ENCODE data around the gene MAN1C1. TPM values are rescaled to one million over a fixed set of nuclear protein-coding genes. Genes with fewer than 3 reads are reported as not detected.

Gene MAN1C1
- total and polyA plus RNA-seq, 8 donors: 4.3 to 33.9 (median 6.1) TPM

- Histone ChIP-seq H3K9me3 (no peaks in the 10 kb centered on the region), H3K4me1 (peaks cover 0 to 34% (median 15%) of the 10 kb centered on the region in 4 donors), H3K36me3 (no peaks in the 10 kb centered on the region), H3K4me3 (no peak overlapping the region), H3K27ac (no peak overlapping the region), H3K27me3 (no peaks in the 10 kb centered on the region)
- TF ChIP-seq CTCF (IDR thresholded peaks at IDR 0.05) (no peak), POLR2A (IDR thresholded peaks at IDR 0.05) (no peak)
- intact Hi-C loops (cut with DNase I; ENCODE audit: low total_unique reads): no loop called here
- DNase-seq: no peak
- 92 to 99% (median 93%) methylated on average over 5 of the region's 5 CpGs for WGBS, 5 donors
Measured at GRCh38 chr1:25715888-25716287, 99.3 kb downstream of the MAN1C1 start.

- no peaks in the 10 kb centered on the region for H3K36me3 ChIP-seq
- no peaks in the 10 kb centered on the region for H3K9me3 ChIP-seq
- peaks cover 0 to 29% (median 13%) of the 10 kb centered on the region in 4 donors for H3K4me1 ChIP-seq
- no peak overlapping the region for H3K27ac ChIP-seq
- no peak overlapping the region for H3K4me3 ChIP-seq
- TF ChIP-seq POLR2A (IDR thresholded peaks at IDR 0.05) (no peak), CTCF (IDR thresholded peaks at IDR 0.05) (no peak), EP300 (IDR thresholded peaks at IDR 0.05) (no peak), POLR2AphosphoS5 (IDR thresholded peaks at IDR 0.05) (no peak)
- intact Hi-C loops (cut with DNase I; ENCODE audit: low total_unique reads): no loop called here
- no peak for DNase-seq
- H3K27me3 ChIP-seq: no peaks in the 10 kb centered on the region
- 87 to 95% (median 94%) methylated on average over 5 of the region's 5 CpGs for WGBS, 5 donors
Measured at GRCh38 chr1:25716320-25716719, 99.7 kb downstream of the MAN1C1 start.

GRCh38 chr1:25718732-25719131 is 102.1 kb downstream of the MAN1C1 start:
- H3K4me3 ChIP-seq: no peak overlapping the region
- TF ChIP-seq EP300 (IDR thresholded peaks at IDR 0.05) (no peak), POLR2A (IDR thresholded peaks at IDR 0.05) (no peak), POLR2AphosphoS5 (IDR thresholded peaks at IDR 0.05) (no peak), CTCF (IDR thresholded peaks at IDR 0.05) (no peak)
- DNase-seq: no peak
- H3K27me3 ChIP-seq: no peaks in the 10 kb centered on the region
- no peaks in the 10 kb centered on the region for H3K9me3 ChIP-seq
- no peaks in the 10 kb centered on the region for H3K36me3 ChIP-seq
- WGBS, 5 donors: 94 to 100% (median 98%) methylated on average over 2 of the region's 2 CpGs
- no peak overlapping the region for H3K27ac ChIP-seq
- H3K4me1 ChIP-seq: peaks cover 0 to 13% (median 5%) of the 10 kb centered on the region in 4 donors
- intact Hi-C loops (cut with DNase I; ENCODE audit: low total_unique reads): no loop called here

GRCh38 chr1:25720624-25721023 is 104.0 kb downstream of the MAN1C1 start:
- no peak overlapping the region for H3K27ac ChIP-seq
- no peaks in the 10 kb centered on the region for H3K36me3 ChIP-seq
- no peak for TF ChIP-seq EP300 (IDR thresholded peaks at IDR 0.05)
- TF ChIP-seq POLR2AphosphoS5 (IDR thresholded peaks at IDR 0.05): no peak
- no peak for TF ChIP-seq CTCF (IDR thresholded peaks at IDR 0.05)
- no peak for TF ChIP-seq POLR2A (IDR thresholded peaks at IDR 0.05)
- DNase-seq: no peak
- H3K9me3 ChIP-seq: no peaks in the 10 kb centered on the region
- 81 to 91% (median 84%) methylated on average over 5 of the region's 5 CpGs for whole genome bisulfite sequencing, 5 donors
- no peaks in the 10 kb centered on the region for H3K4me1 ChIP-seq
- intact Hi-C loops (cut with DNase I; ENCODE audit: low total_unique reads): no loop called here
- H3K27me3 ChIP-seq: no peaks in the 10 kb centered on the region
- H3K4me3 ChIP-seq: no peak overlapping the region
